ENCODE data around the gene TOGARAM2.
"Not testable (repeated sequence)": the region's sequence is repeated elsewhere in the genome, so short reads cannot be mapped to it uniquely, and the experiment has no call there.

TOGARAM2 gene

GRCh38 chr2:29075894-29076705, 95.0 kb downstream of the TOGARAM2 start:
- no peak for DNase-seq

GRCh38 chr2:29079887-29080286, 98.8 kb downstream of the TOGARAM2 start:
- no peak for DNase-seq

DNA sequence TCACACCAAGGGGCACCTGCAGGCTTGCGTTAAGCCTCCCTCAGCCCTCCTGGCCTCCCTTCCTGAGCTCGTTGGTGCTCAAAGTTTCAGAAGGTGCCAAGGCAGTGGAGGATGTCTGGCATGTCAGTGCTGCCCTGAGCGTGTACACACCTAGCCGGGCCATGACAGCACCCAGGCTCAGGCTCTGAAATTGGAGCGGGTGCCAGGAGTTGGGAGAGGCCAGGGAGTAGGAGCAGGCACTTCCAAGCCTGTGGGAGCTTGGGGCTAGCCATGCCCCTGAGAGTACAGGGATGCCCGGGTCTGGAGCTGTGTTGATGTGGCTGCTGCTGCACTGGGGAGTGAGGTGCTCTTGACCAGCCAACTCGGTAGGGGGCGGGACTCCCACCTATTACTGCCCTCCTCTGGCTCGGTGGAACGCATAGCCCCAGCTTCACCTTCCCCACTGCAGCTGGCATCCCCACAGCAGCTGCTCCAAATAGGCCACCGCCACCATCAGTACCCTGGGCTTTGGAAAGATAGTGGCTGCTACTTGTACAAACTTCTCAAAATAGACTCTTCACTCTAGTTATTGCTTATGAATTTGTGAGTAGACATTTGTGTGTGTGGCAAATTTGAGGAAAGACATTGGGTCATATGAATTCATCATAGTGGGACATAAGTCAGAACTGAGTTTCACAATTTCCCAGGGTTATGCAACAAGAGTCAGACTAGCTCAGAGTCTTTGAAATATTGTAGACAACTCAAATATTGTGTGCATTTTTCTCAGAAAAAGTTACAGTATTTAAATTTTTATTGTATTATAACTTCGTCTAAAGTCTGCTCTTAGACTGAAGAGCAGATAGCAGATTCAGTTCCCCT, 100.0 kb downstream of the TOGARAM2 start:
- no peak for DNase-seq

- DNase-seq: no peak
Observed at GRCh38 chr2:29082804-29083495, 101.9 kb downstream of the TOGARAM2 start.

- no peak for DNase-seq
Observed at GRCh38 chr2:29084554-29084953, 103.5 kb downstream of the TOGARAM2 start.

GRCh38 chr2:29090311-29090710, 109.2 kb downstream of the TOGARAM2 start:
- not testable (repeated sequence) for DNase-seq

DNA sequence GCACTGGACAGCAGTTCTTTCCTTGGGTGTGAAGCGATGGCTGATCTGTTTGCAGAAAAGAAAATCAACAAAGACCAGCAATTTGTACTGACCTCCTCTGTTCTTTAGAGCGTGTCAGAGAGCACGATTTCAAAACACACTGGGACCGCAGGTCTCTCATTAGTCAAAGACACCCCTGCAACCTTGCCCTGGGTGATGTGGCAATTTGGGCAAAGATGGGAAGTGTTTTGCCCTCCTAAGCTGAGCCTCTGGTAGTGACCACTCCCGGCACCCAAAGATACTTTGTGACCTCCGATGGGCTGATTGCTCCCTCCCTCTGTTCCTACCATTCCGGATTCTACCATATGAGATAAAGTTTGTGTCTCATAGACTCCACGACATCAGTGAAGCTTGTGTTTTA, 115.9 kb downstream of the TOGARAM2 start:
- DNase-seq: no peak

DNA sequence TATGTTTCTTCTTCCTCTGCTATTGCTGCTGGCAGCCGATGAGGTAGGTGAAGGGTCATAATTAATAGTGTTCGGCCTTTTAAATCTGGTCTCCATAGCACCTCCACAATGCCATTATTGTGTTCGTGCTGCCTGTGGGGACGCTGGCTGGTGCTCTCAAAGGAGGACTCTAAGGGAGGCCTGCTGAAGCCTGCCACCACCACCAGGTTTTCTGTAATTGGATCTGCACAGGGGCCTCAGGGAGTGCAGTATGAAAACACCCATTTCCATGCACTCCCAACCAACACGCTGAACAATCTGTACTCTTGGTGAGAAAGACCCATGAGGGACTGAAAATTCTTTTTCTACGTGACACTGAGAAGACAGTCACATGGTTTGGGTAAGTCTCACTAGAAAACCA, 116.5 kb downstream of the TOGARAM2 start:
- DNase-seq: no peak

GRCh38 chr2:29100564-29100963, 119.5 kb downstream of the TOGARAM2 start:
- no peak for DNase-seq
